Heart left ventricle (tissue), 13 donors: ENCODE measurements around the gene HLA-DMB.

Experiments
- CTCF ChIP-seq, 12 donors: fragments of 200-600 bp; sonication (generic) in 4 of 12; IDR thresholded peaks; one replicate each; pipeline versions ENCODE4 v1.5.0 to v1.8.0; 2018 to 2022; ENCODE audit warnings: antibody characterized with exemption in 12 of 12, mild to moderate bottlenecking in 5 of 12
- POLR2A ChIP-seq, 2 donors: fragments of 450-650 bp; IDR thresholded peaks; one replicate each; pipeline ENCODE4 v1.6.1; 2017; ENCODE audit warnings: antibody characterized with exemption in 2 of 2, mild to moderate bottlenecking in 2 of 2, moderate library complexity in 2 of 2
- donor health status: ischemic (EF 13 %, LVEDD 7.1; RV severe dilation, severe dysfunction).
- donor health status: DM: no; HTN: yes; CAD: no.
- donor health status: DM: no; HTN: no; CAD: no.
- donor health status: ischemic (EF 25% LVEDD 6.9; RV normal size, moderate dysfunction).
- donor health status: ischemic (EF 25% LVEDD 5.7; RV mildly dilated, moderate dysfunction).
- donor health status: ischemic (EF 35%, LVEDD 5.7; RV mildly dilated, moderate dysfunction).
- donor health status: nonischemic (EF 11% LVEDD 7.7; RV severe dilation, severe dysfunction).
- donor health status: DM: yes; HTN: yes; CAD: no.
- donor health status: PGD.
- donor health status: ischemic (EF 29% LVEDD 5.4; RV normal size, mild dysfunction).
- donor health status: nonischemic (EF 23%, LVEDD 6.1; RV moderate dilation, normal function).

GRCh38 chr6:32969685-32970412, 29.0 kb upstream of the HLA-DMB start:
- TF ChIP-seq CTCF (IDR thresholded peaks at IDR 0.05) = peak in 9 of 12 donors; percentile 11 to 49 (median 32)
- no peak for TF ChIP-seq POLR2A (IDR thresholded peaks at IDR 0.05)
